Activated CD4-positive, alpha-beta memory T cell treated with anti-CD3 and anti-CD28 coated beads, Interleukin-2, amount 10 ng/mL, durations not matched to agents 7 days and 5 days (primary cell): ENCODE results near the gene DIP2B. TPM values are rescaled to one million over a fixed set of nuclear protein-coding genes. Genes with fewer than 3 reads are reported as not detected.
A peak's percentile ranks its signal among the peaks of the same experiment; 100 is the strongest.

Experiments used
- CTCF ChIA-PET: fragments of 350-600 bp; sonication (Branson Sonifier 250); formaldehyde crosslinking; loops from one replicate; lab custom pipeline; 2021; ENCODE audit warnings: antibody characterized with exemption, inconsistent platforms; lab: Charles Lee
- POLR2A ChIA-PET: fragments of 350-600 bp; sonication (Branson Sonifier 250); formaldehyde crosslinking; loops from one replicate; lab custom pipeline; 2021; ENCODE audit warnings: antibody characterized with exemption; lab: Charles Lee
- DNase-seq: peaks from one replicate; pipeline ENCODE4 v3.0.0-alpha.2; 2020
- H3K27ac Mint-ChIP-seq: one replicate; pipeline ENCODE4 v1.8.0; 2021; ENCODE audit warnings: mild to moderate bottlenecking, mixed read lengths
- H3K27me3 Mint-ChIP-seq: one replicate; pipeline ENCODE4 v1.8.0; 2021; ENCODE audit warnings: mixed read lengths
- H3K36me3 Mint-ChIP-seq: one replicate; pipeline ENCODE4 v1.8.0; 2021; ENCODE audit warnings: low read depth, mixed read lengths
- H3K4me1 Mint-ChIP-seq: one replicate; pipeline ENCODE4 v1.8.0; 2021; ENCODE audit warnings: mixed read lengths
- H3K4me3 Mint-ChIP-seq: one replicate; pipeline ENCODE4 v1.8.0; 2021; ENCODE audit warnings: mild to moderate bottlenecking, mixed read lengths
- H3K9me3 Mint-ChIP-seq: one replicate; pipeline ENCODE4 v1.8.0; 2021; ENCODE audit warnings: mixed read lengths
- total RNA-seq, 2 experiments: library from RNA; stranded (reverse); gene quantifications; one replicate each; pipeline ENCODE4 v1.2.3, GENCODE V29; 2021

Gene DIP2B
- total RNA-seq, 2 experiments from 2014 or later, result 20.3 to 22.9 TPM

DNA sequence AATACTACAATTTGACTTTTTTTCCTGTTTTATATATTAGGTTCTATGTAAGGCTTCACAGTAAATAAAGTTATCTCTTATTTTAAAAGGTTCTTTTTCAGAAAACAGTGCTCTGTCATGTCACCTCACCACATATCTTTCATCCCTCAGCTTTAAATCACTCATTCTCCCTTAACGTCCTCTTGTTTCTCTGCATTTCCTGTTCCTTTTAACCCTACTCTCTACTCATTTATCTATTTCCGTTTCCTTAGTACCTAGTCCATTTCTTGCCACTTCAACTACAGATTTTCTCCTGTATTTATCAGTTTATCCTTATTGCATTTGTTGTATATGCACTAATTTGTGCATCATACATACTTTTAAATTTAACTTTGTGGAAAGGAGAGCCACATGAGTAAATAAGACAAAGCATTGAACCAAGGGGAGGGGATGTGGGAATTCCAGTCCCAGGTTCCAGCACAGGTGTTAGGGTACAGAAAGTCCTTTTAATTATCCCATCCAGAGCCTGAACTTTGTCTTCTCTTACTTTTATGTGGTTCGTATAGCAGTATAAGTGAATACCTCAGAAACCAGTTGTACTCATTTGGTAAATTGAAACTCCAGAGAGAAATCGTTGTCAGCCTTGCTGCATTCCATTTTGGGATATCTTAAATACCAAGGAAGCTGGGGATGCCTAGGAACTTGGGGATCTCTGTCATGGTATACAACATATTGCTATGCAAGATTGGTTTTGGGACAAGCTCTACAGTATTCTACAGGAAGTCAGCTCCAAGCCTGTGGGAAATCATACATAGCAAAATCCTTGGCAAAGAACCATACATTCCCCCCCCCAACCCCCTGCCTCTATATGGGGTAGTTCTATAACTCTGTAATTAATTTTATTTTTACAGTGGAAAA is 120.5 kb downstream of the DIP2B start:
- no peak overlapping the region for H3K4me3 Mint-ChIP-seq
- H3K36me3 Mint-ChIP-seq, result peaks cover 27% of the 10 kb centered on the region
- ChIA-PET POLR2A (interaction anchor here (2.3 kb wide), 1 partner anchor 120 kb away, joined by 11 read pairs; the partner anchor contains the start of gene DIP2B), CTCF (interaction anchor here (0.7 to 1.1 kb wide), 2 partner anchors 90 to 121 kb away, joined by 3 to 6 read pairs; partner anchors contain the start of gene DIP2B)
- no peaks in the 10 kb centered on the region for H3K27me3 Mint-ChIP-seq
- no peak for DNase-seq
- no peaks in the 10 kb centered on the region for H3K9me3 Mint-ChIP-seq
- H3K27ac Mint-ChIP-seq, result peak overlapping the region; percentile 47
- peaks cover 40% of the 10 kb centered on the region for H3K4me1 Mint-ChIP-seq

GRCh38 chr12:50626026-50626425 is 121.2 kb downstream of the DIP2B start:
- CTCF ChIA-PET, result interaction anchor here (0.8 kb wide), 1 partner anchor 15 kb away, joined by 3 read pairs; no protein-coding TSS in a partner anchor
- Mint-ChIP-seq H3K4me1 (peaks cover 34% of the 10 kb centered on the region), H3K4me3 (no peak overlapping the region), H3K27me3 (no peaks in the 10 kb centered on the region), H3K9me3 (no peaks in the 10 kb centered on the region), H3K36me3 (peaks cover 30% of the 10 kb centered on the region), H3K27ac (no peak overlapping the region)
- DNase-seq, result no peak
- POLR2A ChIA-PET, result no interaction called here

GRCh38 chr12:50627491-50627890 is 122.7 kb downstream of the DIP2B start:
- Mint-ChIP-seq H3K27ac (no peak overlapping the region), H3K4me1 (peaks cover 24% of the 10 kb centered on the region), H3K36me3 (peaks cover 30% of the 10 kb centered on the region), H3K4me3 (no peak overlapping the region), H3K27me3 (no peaks in the 10 kb centered on the region), H3K9me3 (no peaks in the 10 kb centered on the region)
- CTCF ChIA-PET, result interaction anchor here (2.2 kb wide), 1 partner anchor 11 kb away, joined by 8 read pairs; no protein-coding TSS in a partner anchor
- POLR2A ChIA-PET, result no interaction called here
- DNase-seq, result no peak

DNA sequence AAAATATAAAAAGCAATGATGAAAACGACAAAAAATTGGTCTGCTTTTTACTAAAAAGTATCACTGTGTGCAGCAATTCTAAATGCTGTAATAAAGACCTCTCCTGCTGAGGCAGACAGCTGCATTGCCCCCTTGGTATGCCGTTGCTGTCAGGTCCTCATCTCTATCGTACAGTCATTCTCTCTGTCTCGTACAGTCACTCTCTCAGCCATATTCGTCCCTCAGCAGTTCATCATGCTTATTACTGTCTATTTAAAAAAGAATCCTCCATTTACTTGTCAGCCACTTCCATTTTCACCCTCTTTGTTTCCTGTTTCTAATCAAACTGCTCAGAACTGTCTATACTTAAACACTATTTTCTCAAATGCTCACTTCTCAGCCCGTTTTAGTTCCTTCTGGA is 123.6 kb downstream of the DIP2B start:
- Mint-ChIP-seq H3K4me1 (peaks cover 24% of the 10 kb centered on the region), H3K36me3 (peaks cover 30% of the 10 kb centered on the region), H3K27ac (no peak overlapping the region), H3K27me3 (no peaks in the 10 kb centered on the region), H3K9me3 (no peaks in the 10 kb centered on the region), H3K4me3 (no peak overlapping the region)
- POLR2A ChIA-PET, result no interaction called here
- DNase-seq, result no peak
- CTCF ChIA-PET, result interaction anchor here (1.3 to 2.2 kb wide), 2 partner anchors 10 to 124 kb away, joined by 3 to 8 read pairs; partner anchors contain the start of gene DIP2B

DNA sequence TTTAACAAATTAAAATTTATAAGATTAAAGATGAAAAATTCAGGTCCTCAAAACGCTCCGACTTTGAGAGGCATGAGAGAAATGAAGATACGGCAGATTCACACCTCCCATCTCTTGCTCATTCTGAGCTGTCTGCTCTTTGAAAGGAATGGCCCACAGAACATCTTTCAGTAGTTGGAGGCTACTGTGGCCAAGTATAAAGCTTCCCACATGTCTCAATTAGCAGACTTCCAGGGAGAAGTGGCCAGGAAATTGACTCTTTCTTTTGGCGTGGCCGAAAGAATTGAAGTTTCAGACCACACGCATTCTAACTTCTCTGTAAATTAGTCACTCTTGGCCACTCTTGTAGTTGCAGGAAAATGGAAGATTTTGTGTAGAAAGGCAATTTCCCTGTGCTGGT is 129.2 kb downstream of the DIP2B start:
- Mint-ChIP-seq H3K4me1 (peaks cover 6% of the 10 kb centered on the region), H3K9me3 (no peaks in the 10 kb centered on the region), H3K27ac (no peak overlapping the region), H3K36me3 (peaks cover 6% of the 10 kb centered on the region), H3K4me3 (no peak overlapping the region), H3K27me3 (no peaks in the 10 kb centered on the region)
- ChIA-PET POLR2A (interaction anchor here (1.7 kb wide), 1 partner anchor 128 kb away, joined by 5 read pairs; the partner anchor contains the start of gene DIP2B), CTCF (interaction anchor here (1.0 kb wide), 1 partner anchor 129 kb away, joined by 3 read pairs; the partner anchor contains the start of gene DIP2B)
- no peak for DNase-seq

GRCh38 chr12:50634379-50634778 is 129.6 kb downstream of the DIP2B start:
- H3K27ac Mint-ChIP-seq, result no peak overlapping the region
- H3K4me1 Mint-ChIP-seq, result peaks cover 9% of the 10 kb centered on the region
- POLR2A ChIA-PET, result interaction anchor here (1.7 kb wide), 1 partner anchor 129 kb away, joined by 5 read pairs; the partner anchor contains the start of gene DIP2B
- CTCF ChIA-PET, result interaction anchor here (0.5 kb wide), 1 partner anchor 96 kb away, joined by 4 read pairs; no protein-coding TSS in a partner anchor
- no peaks in the 10 kb centered on the region for H3K9me3 Mint-ChIP-seq
- no peak for DNase-seq
- no peaks in the 10 kb centered on the region for H3K27me3 Mint-ChIP-seq
- H3K4me3 Mint-ChIP-seq, result no peak overlapping the region
- H3K36me3 Mint-ChIP-seq, result peaks cover 6% of the 10 kb centered on the region

GRCh38 chr12:50635364-50635763 is 130.6 kb downstream of the DIP2B start:
- ChIA-PET CTCF (no interaction called here), POLR2A (interaction anchor here (1.6 kb wide), 1 partner anchor 131 kb away, joined by 5 read pairs; the partner anchor contains the start of gene DIP2B)
- Mint-ChIP-seq H3K36me3 (peaks cover 6% of the 10 kb centered on the region), H3K9me3 (no peaks in the 10 kb centered on the region), H3K4me3 (no peak overlapping the region), H3K27me3 (no peaks in the 10 kb centered on the region), H3K27ac (no peak overlapping the region), H3K4me1 (peaks cover 16% of the 10 kb centered on the region)
- DNase-seq, result no peak

- no peak for DNase-seq
- ChIA-PET CTCF (interaction anchor here (1.1 to 1.2 kb wide), 2 partner anchors 126 to 131 kb away, joined by 3 to 4 read pairs; partner anchors contain the start of gene DIP2B), POLR2A (interaction anchor here (1.6 kb wide), 1 partner anchor 131 kb away, joined by 5 read pairs; the partner anchor contains the start of gene DIP2B)
- Mint-ChIP-seq H3K27me3 (no peaks in the 10 kb centered on the region), H3K27ac (no peak overlapping the region), H3K36me3 (peaks cover 4% of the 10 kb centered on the region), H3K9me3 (no peaks in the 10 kb centered on the region), H3K4me1 (peaks cover 21% of the 10 kb centered on the region), H3K4me3 (no peak overlapping the region)
Observed at GRCh38 chr12:50635857-50636256, 131.1 kb downstream of the DIP2B start.

DNA sequence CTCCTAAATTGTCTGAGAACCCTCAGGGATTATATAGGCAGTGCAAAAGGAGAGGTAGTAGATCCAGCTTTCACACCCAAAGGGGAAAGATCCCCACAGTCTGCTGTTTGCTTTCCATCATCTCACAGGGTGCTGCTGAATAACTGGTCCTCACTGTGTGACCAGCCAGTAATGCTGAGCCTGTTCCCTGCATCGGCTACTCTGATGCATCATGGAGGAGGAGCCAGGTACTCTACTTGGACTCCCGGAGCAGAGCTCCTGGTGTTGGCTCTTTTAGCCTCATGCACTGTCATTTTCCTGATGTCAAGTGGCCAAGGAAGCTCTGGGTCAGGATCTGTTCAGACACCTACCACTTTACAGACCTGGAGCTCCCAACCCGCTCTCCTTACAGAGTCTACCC is 131.7 kb downstream of the DIP2B start:
- Mint-ChIP-seq H3K27ac (no peak overlapping the region), H3K36me3 (peaks cover 4% of the 10 kb centered on the region), H3K4me3 (no peak overlapping the region), H3K9me3 (no peaks in the 10 kb centered on the region), H3K27me3 (no peaks in the 10 kb centered on the region), H3K4me1 (peaks cover 26% of the 10 kb centered on the region)
- CTCF ChIA-PET, result interaction anchor here (1.0 to 1.2 kb wide), 3 partner anchors 127 to 132 kb away, joined by 3 to 4 read pairs (median 3); partner anchors contain the start of gene DIP2B
- DNase-seq, result no peak
- POLR2A ChIA-PET, result interaction anchor here (0.9 to 1.6 kb wide), 2 partner anchors 127 to 132 kb away, joined by 3 to 5 read pairs; partner anchors contain the start of gene DIP2B

DNA sequence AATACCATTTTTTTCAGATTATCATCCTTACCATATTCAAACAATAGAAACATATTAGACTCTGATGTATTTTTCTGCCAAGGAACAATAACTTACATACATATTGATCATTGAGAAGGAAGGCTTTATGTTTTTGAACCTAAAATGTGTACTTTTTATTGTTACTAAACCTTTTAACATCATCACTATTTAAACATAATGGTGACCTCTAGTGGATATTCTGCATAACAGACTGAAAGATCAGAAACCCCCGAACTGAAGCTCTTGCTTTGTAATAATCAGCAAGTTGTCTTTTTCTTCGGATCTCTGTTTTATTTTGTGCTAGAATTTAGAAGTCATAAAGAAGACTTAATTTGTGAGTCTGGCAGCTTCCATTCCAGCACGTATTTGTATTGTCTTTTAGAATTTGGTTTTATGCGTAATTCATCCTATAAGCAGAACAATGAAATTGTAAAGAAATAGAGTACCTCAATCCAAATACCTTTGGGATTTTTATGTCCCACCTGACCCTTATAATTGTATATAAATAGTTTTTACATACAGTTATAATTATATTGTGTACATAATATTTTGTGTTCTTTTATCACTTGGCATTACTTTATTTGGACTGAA is 133.2 kb downstream of the DIP2B start:
- peaks cover 11% of the 10 kb centered on the region for H3K36me3 Mint-ChIP-seq
- ChIA-PET CTCF (interaction anchor here (0.7 to 8.2 kb wide), 17 partner anchors 9 to 388 kb away, joined by 3 to 156 read pairs (median 4); partner anchors contain the start of genes DIP2B and SLC11A2), POLR2A (interaction anchor here (1.1 to 1.8 kb wide), 3 partner anchors 126 to 133 kb away, joined by 3 to 18 read pairs (median 6); partner anchors contain the start of genes ATF1 and DIP2B)
- no peak overlapping the region for H3K4me3 Mint-ChIP-seq
- H3K4me1 Mint-ChIP-seq, result peaks cover 32% of the 10 kb centered on the region
- H3K9me3 Mint-ChIP-seq, result no peaks in the 10 kb centered on the region
- no peak overlapping the region for H3K27ac Mint-ChIP-seq
- no peaks in the 10 kb centered on the region for H3K27me3 Mint-ChIP-seq
- DNase-seq, result no peak

DNA sequence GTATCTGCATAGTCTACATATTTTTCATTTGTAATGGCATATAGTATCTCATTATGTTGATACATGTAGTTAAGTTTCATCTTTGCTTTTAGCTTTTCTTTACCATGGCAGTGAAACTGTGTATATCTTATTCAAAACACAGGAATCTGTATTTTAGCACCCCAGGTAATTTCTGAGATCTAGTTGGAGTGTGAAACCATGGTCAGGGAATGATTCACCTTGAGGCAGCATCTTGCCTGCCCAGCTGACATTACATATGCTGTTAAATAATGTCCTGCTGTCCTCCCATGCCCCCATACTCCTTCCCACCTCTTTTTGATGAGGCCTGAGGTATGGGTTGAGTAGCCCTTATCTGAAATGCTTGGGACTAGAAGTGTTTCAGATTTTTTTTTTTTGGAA is 133.7 kb downstream of the DIP2B start:
- Mint-ChIP-seq H3K4me3 (no peak overlapping the region), H3K4me1 (peaks cover 32% of the 10 kb centered on the region), H3K27me3 (no peaks in the 10 kb centered on the region), H3K36me3 (peaks cover 11% of the 10 kb centered on the region), H3K9me3 (no peaks in the 10 kb centered on the region), H3K27ac (no peak overlapping the region)
- POLR2A ChIA-PET, result interaction anchor here (1.1 to 1.8 kb wide), 3 partner anchors 126 to 134 kb away, joined by 3 to 18 read pairs (median 6); partner anchors contain the start of genes ATF1 and DIP2B
- no peak for DNase-seq
- CTCF ChIA-PET, result interaction anchor here (0.7 to 8.2 kb wide), 19 partner anchors 10 to 388 kb away, joined by 3 to 156 read pairs (median 4); partner anchors contain the start of genes DIP2B and SLC11A2

DNA sequence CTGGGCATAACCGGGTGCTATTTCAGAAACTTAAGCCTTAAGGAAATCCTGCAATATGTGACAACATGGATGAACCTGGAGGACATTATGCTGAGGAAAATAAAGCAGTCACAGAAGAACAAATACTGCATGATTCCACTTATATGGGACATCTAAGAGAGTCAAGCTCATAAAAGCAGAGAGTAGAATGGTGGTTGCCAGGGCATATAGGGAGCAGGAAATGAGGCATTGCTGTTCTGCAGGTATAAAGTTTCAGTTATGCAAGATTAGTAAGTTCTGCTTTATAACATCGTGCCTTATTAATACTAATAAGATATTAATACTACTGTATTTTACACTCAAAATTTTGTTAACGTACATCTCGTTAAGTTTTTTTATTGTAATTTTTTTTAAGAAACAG is 134.9 kb downstream of the DIP2B start:
- DNase-seq, result no peak
- H3K36me3 Mint-ChIP-seq, result peaks cover 9% of the 10 kb centered on the region
- peaks cover 32% of the 10 kb centered on the region for H3K4me1 Mint-ChIP-seq
- no peak overlapping the region for H3K27ac Mint-ChIP-seq
- ChIA-PET CTCF (interaction anchor here (0.7 to 8.2 kb wide), 5 partner anchors 41 to 308 kb away, joined by 3 to 156 read pairs (median 3); partner anchors contain the start of gene DIP2B), POLR2A (interaction anchor here (1.2 to 2.0 kb wide), 2 partner anchors 132 to 135 kb away, joined by 6 to 11 read pairs; partner anchors contain the start of gene DIP2B)
- no peaks in the 10 kb centered on the region for H3K9me3 Mint-ChIP-seq
- no peaks in the 10 kb centered on the region for H3K27me3 Mint-ChIP-seq
- H3K4me3 Mint-ChIP-seq, result no peak overlapping the region
